OCI-LY7 (cell line): ENCODE measurements around the gene STAT5B.

ENCODE experiments used
- CTCF ChIP-seq: fragments of 200-600 bp; sonication (generic); conservative IDR thresholded peaks from 2 replicates; pipeline ENCODE4 v1.5.1; 2014; ENCODE audit warnings: mild to moderate bottlenecking, antibody characterized with exemption, low read length, moderate library complexity, mixed read lengths
- EZH2phosphoT487 ChIP-seq: fragments of 200-600 bp; sonication (generic); IDR thresholded peaks from 2 replicates; pipeline ENCODE4 v1.6.1; 2018; ENCODE audit warnings: low read depth, borderline replicate concordance, mild to moderate bottlenecking, mixed run types, antibody characterized with exemption, low read length, moderate library complexity, mixed read lengths

DNA sequence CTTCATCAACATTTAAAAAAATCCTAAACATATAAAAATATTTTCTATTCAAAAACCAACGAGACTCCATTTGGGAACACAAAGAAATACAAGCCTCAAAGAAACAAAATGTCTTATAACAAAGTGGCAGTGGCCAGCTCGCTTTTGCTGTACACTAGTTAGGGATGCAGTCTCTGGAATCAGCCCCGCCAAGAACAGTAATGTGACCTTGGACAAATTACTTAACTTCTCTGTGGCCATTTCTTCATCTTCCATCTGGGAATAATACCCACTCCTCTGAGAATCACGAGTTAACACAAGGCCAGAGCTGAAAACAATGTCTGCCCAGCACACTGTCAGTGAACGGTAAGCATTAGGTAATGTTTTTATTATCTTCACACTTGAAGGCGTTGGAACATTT, 5.6 kb downstream of the STAT5B start:
- TF ChIP-seq CTCF: no peak
- TF ChIP-seq EZH2phosphoT487: no peak
